MM.1S (cell line): ENCODE measurements around the gene PCDHA5.
A peak's percentile ranks its signal among the peaks of the same experiment; 100 is the strongest.

Experiments
- DNase-seq: peaks from one replicate; pipeline ENCODE4 v3.0.0-alpha.2; 2015
- H2AFZ ChIP-seq: fragments of 300-600 bp; sonication (generic); 2 replicates; pipeline ENCODE4 v1.6.0; 2016; ENCODE audit warnings: antibody characterized with exemption, low read length
- H3F3A ChIP-seq: fragments of 300-600 bp; sonication (generic); 2 replicates; pipeline ENCODE4 v1.6.1; 2016; ENCODE audit warnings: mild to moderate bottlenecking, antibody characterized with exemption, low read length, moderate library complexity, mixed read lengths; ENCODE audit not compliant: insufficient read depth
- H3K27ac ChIP-seq: fragments of 300-600 bp; sonication (generic); 2 replicates; pipeline ENCODE4 v1.5.1; 2016; ENCODE audit warnings: mild to moderate bottlenecking, low read length
- H3K27me3 ChIP-seq: fragments of 300-600 bp; sonication (generic); replicated peaks from 2 replicates; pipeline ENCODE4 v1.6.0; 2016; ENCODE audit warnings: low read length; ENCODE audit not compliant: insufficient read depth
- H3K36me3 ChIP-seq: fragments of 300-600 bp; sonication (generic); replicated peaks from 2 replicates; pipeline ENCODE4 v1.6.1; 2016; ENCODE audit warnings: mild to moderate bottlenecking, low read length, mixed read lengths; ENCODE audit not compliant: insufficient read depth
- H3K4me1 ChIP-seq: fragments of 300-600 bp; sonication (generic); 2 replicates; pipeline ENCODE4 v1.6.1; 2016; ENCODE audit warnings: low read length, mixed read lengths
- H3K4me2 ChIP-seq: fragments of 300-600 bp; sonication (generic); 2 replicates; pipeline ENCODE4 v1.6.0; 2016; ENCODE audit warnings: low read depth, low read length
- H3K4me3 ChIP-seq: fragments of 300-600 bp; sonication (generic); 2 replicates; pipeline ENCODE4 v1.5.1; 2016; ENCODE audit warnings: low read length, mixed read lengths
- H3K79me2 ChIP-seq: fragments of 300-600 bp; sonication (generic); 2 replicates; pipeline ENCODE4 v1.6.1; 2016; ENCODE audit warnings: mixed run types, low read length, mixed read lengths
- H3K9ac ChIP-seq: fragments of 300-600 bp; sonication (generic); 2 replicates; pipeline ENCODE4 v1.6.1; 2016; ENCODE audit warnings: low read length, mixed read lengths
- H3K9me2 ChIP-seq: fragments of 300-600 bp; sonication (generic); replicated peaks from 2 replicates; pipeline ENCODE4 v1.6.1; 2016; ENCODE audit warnings: mild to moderate bottlenecking, low read length, mixed read lengths; ENCODE audit not compliant: insufficient read depth
- H3K9me3 ChIP-seq: fragments of 300-600 bp; sonication (generic); replicated peaks from 2 replicates; pipeline ENCODE4 v1.6.1; 2016; ENCODE audit warnings: mild to moderate bottlenecking, low read length, mixed read lengths; ENCODE audit not compliant: insufficient read depth
- H4K20me1 ChIP-seq: fragments of 300-600 bp; sonication (generic); 2 replicates; pipeline ENCODE4 v1.6.1; 2016; ENCODE audit warnings: mild to moderate bottlenecking, low read length, moderate library complexity, mixed read lengths; ENCODE audit not compliant: insufficient read depth
- EZH2 ChIP-seq: fragments of 300-600 bp; sonication (generic); optimal IDR thresholded peaks from 2 replicates; pipeline ENCODE3; 2017; ENCODE audit warnings: low read depth, mild to moderate bottlenecking, antibody characterized with exemption, low read length, mixed read lengths
- EZH2phosphoT487 ChIP-seq: fragments of 300-600 bp; sonication (generic); IDR thresholded peaks from 2 replicates; pipeline ENCODE4 v1.6.1; 2018; ENCODE audit warnings: antibody characterized with exemption, low read length
- TF ChIP-seq, protein P1 (sequence below): fragments of 300-600 bp; sonication (generic); IDR thresholded peaks from 2 replicates; pipeline ENCODE4 v1.5.1; 2016; ENCODE audit warnings: antibody characterized with exemption, low read length, mixed read lengths

PCDHA5 gene

DNA sequence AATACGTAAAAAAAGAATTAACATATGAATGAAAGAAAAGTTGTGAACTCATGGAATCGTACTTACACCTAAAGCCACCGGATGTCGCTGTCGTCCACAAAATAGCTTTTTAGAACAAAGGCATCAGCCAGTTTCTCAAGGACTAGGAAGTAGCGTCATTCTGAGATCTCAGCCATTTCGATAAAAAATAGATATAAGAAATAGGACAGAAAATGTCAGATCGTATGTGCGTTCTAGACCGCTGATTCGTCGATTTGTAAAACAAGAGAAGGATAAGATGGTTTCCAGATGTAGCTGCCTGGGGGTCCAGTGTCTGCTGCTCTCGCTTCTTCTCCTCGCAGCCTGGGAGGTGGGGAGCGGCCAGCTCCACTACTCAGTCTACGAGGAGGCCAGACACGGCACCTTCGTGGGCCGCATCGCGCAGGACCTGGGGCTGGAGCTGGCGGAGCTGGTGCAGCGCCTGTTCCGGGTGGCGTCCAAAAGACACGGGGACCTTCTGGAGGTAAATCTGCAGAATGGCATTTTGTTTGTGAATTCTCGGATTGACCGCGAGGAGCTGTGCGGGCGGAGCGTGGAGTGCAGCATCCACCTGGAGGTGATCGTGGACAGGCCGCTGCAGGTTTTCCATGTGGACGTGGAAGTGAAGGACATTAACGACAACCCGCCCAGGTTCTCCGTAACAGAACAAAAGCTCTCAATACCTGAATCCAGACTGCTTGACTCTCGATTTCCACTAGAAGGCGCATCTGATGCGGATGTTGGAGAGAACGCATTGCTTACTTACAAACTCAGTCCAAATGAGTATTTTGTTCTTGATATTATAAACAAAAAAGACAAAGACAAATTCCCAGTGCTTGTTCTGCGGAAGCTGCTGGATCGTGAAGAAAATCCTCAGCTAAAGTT is 34.6 kb downstream of the PCDHA5 start, which contains the start of gene PCDHA10:
Gene PCDHA10, plus strand, starts transcription at position 126 of the 903 bp plus-strand sequence. Its CDS starts 152 bp downstream, at position 278.
- Histone ChIP-seq H3K27me3 (no peaks in the 10 kb centered on the region), H3K9me2 (no peaks in the 10 kb centered on the region), H3K9me3 (no peaks in the 10 kb centered on the region), H3K27ac (no peak within 1 kb of the TSS), H3K4me3 (no peak within 1 kb of the TSS), H2AFZ (no peak within 1 kb of the TSS), H3F3A (no peaks in the 10 kb centered on the region), H3K4me2 (no peak within 1 kb of the TSS), H3K9ac (no peak within 1 kb of the TSS), H3K79me2 (no peaks in the 10 kb centered on the region), H3K36me3 (no peaks in the 10 kb centered on the region), H4K20me1 (no peaks in the 10 kb centered on the region), H3K4me1 (no peaks in the 10 kb centered on the region)
- TF ChIP-seq, protein P1, sequence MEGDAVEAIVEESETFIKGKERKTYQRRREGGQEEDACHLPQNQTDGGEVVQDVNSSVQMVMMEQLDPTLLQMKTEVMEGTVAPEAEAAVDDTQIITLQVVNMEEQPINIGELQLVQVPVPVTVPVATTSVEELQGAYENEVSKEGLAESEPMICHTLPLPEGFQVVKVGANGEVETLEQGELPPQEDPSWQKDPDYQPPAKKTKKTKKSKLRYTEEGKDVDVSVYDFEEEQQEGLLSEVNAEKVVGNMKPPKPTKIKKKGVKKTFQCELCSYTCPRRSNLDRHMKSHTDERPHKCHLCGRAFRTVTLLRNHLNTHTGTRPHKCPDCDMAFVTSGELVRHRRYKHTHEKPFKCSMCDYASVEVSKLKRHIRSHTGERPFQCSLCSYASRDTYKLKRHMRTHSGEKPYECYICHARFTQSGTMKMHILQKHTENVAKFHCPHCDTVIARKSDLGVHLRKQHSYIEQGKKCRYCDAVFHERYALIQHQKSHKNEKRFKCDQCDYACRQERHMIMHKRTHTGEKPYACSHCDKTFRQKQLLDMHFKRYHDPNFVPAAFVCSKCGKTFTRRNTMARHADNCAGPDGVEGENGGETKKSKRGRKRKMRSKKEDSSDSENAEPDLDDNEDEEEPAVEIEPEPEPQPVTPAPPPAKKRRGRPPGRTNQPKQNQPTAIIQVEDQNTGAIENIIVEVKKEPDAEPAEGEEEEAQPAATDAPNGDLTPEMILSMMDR: peak; percentile 10; the same call in 1 of the 2 replicates
- no peak for TF ChIP-seq EZH2phosphoT487
- no peak for DNase-seq

DNA sequence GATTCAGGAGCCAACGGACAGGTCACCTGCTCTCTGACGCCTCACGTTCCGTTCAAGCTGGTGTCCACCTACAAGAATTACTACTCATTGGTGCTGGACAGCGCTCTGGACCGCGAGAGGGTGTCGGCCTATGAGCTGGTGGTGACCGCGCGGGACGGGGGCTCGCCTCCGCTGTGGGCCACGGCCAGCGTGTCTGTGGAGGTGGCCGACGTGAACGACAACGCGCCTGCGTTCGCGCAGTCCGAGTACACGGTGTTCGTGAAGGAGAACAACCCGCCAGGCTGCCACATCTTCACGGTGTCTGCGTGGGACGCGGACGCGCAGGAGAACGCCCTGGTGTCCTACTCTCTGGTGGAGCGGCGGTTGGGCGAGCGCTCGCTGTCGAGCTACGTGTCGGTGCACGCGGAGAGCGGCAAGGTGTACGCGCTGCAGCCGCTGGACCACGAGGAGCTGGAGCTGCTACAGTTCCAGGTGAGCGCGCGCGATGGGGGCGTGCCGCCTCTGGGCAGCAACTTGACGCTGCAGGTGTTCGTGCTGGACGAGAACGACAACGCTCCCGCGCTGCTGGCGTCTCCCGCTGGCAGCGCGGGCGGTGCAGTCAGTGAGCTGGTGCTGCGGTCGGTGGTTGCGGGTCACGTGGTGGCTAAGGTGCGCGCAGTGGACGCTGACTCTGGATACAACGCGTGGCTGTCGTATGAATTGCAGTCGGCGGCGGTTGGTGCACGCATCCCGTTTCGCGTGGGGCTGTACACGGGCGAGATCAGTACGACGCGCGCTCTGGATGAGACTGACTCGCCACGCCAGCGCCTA is 36.0 kb downstream of the PCDHA5 start:
- DNase-seq: no peak
- H3K27ac ChIP-seq: no peak overlapping the region
- no peaks in the 10 kb centered on the region for H3K27me3 ChIP-seq
- TF ChIP-seq EZH2phosphoT487 (no peak), EZH2 (no peak)
- TF ChIP-seq, protein P1: no peak
- H3F3A ChIP-seq: no peaks in the 10 kb centered on the region
- no peaks in the 10 kb centered on the region for H3K4me1 ChIP-seq
- no peak overlapping the region for H3K4me3 ChIP-seq
- no peaks in the 10 kb centered on the region for H3K9me2 ChIP-seq
- H3K4me2 ChIP-seq: no peak overlapping the region
- no peaks in the 10 kb centered on the region for H3K36me3 ChIP-seq
- H3K79me2 ChIP-seq: no peaks in the 10 kb centered on the region
- H4K20me1 ChIP-seq: no peaks in the 10 kb centered on the region
- no peaks in the 10 kb centered on the region for H3K9me3 ChIP-seq
- H3K9ac ChIP-seq: no peak overlapping the region
- no peak overlapping the region for H2AFZ ChIP-seq

DNA sequence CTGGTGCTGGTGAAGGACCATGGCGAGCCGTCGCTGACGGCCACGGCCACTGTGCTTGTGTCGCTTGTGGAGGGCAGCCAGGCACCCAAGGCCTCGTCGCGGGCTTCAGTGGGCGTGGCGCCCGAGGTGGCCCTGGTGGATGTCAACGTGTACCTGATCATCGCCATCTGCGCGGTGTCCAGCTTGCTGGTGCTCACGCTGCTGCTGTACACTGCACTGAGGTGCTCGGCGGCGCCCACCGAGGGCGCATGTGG is 36.5 kb downstream of the PCDHA5 start:
- Histone ChIP-seq H3K79me2 (no peaks in the 10 kb centered on the region), H3K4me2 (no peak overlapping the region), H3K27ac (no peak overlapping the region), H3F3A (no peaks in the 10 kb centered on the region), H3K4me1 (no peaks in the 10 kb centered on the region), H3K4me3 (no peak overlapping the region), H3K36me3 (no peaks in the 10 kb centered on the region), H3K9me3 (no peaks in the 10 kb centered on the region), H4K20me1 (no peaks in the 10 kb centered on the region), H3K9me2 (no peaks in the 10 kb centered on the region), H3K9ac (no peak overlapping the region), H3K27me3 (no peaks in the 10 kb centered on the region), H2AFZ (no peak overlapping the region)
- DNase-seq: no peak
- TF ChIP-seq, protein P1: no peak
- TF ChIP-seq EZH2phosphoT487 (no peak), EZH2 (no peak)
